Thyroid gland (tissue), 4 donors: ENCODE measurements around the gene FKBP10.

Experiments used
- POLR2A ChIP-seq, 2 donors: fragments of 450-650 bp; IDR thresholded peaks; one replicate each; pipeline ENCODE4 v1.6.1; 2017; ENCODE audit warnings: antibody characterized with exemption in 2 of 2, mild to moderate bottlenecking in 2 of 2, moderate library complexity in 1 of 2
- TF ChIP-seq, protein P1 (sequence below), 6 experiments: fragments of 200-600 bp in 3 of 6; fragments of 450-650 bp in 3 of 6; sonication (generic) in 3 of 6; IDR thresholded peaks; one replicate each; pipeline ENCODE4 v1.5.1; 2016 to 2019; ENCODE audit warnings: antibody characterized with exemption in 6 of 6, mild to moderate bottlenecking in 2 of 6, inconsistent platforms in 1 of 6, moderate library complexity in 1 of 6

DNA sequence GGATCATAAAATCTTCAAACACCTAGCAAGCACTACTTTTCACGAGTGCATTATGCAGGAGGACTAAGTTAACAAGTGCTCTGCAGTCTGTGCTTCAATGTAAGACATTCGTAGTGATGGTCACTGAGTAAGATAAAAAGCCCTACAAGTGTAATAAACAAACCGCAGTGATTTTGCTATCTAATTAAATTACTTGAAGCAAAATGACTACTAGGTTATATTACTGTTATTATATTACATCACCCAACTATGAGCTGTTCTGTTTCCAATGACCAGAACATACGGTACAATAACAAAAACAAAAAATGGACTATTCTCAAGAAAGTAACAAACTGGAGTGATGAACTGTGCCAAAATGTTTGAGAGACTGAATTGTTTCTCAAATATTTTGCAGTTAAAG is 36.0 kb downstream of the FKBP10 start:
- TF ChIP-seq, protein P1, sequence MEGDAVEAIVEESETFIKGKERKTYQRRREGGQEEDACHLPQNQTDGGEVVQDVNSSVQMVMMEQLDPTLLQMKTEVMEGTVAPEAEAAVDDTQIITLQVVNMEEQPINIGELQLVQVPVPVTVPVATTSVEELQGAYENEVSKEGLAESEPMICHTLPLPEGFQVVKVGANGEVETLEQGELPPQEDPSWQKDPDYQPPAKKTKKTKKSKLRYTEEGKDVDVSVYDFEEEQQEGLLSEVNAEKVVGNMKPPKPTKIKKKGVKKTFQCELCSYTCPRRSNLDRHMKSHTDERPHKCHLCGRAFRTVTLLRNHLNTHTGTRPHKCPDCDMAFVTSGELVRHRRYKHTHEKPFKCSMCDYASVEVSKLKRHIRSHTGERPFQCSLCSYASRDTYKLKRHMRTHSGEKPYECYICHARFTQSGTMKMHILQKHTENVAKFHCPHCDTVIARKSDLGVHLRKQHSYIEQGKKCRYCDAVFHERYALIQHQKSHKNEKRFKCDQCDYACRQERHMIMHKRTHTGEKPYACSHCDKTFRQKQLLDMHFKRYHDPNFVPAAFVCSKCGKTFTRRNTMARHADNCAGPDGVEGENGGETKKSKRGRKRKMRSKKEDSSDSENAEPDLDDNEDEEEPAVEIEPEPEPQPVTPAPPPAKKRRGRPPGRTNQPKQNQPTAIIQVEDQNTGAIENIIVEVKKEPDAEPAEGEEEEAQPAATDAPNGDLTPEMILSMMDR (IDR thresholded peaks at IDR 0.05): no peak
- TF ChIP-seq POLR2A (IDR thresholded peaks at IDR 0.05): no peak
